Fibroblast of lung (primary cell): Measurements from ENCODE around the gene FAM53B. TPM values are rescaled to one million over a fixed set of nuclear protein-coding genes. Genes with fewer than 3 reads are reported as not detected.

ENCODE experiments used
- DNase-seq, 2 donors: peaks; one replicate each; pipeline versions ENCODE4 v3.0.0 to v3.0.0-alpha.2; 2010; ENCODE audit warnings: low read depth in 2 of 2
- H2AFZ ChIP-seq: 2 replicates; pipeline ENCODE4 v1.5.1; 2012; ENCODE audit warnings: low read length, control low read depth, inconsistent platforms
- H3K27ac ChIP-seq: 2 replicates; pipeline ENCODE4 v1.5.1; 2011; ENCODE audit warnings: low read length, control low read depth; ENCODE audit not compliant: insufficient read depth
- H3K27me3 ChIP-seq: 2 replicates; pipeline ENCODE4 v1.5.1; 2011; ENCODE audit warnings: mild to moderate bottlenecking, low read length; ENCODE audit not compliant: control insufficient read depth, insufficient read depth
- H3K36me3 ChIP-seq: 2 replicates; pipeline ENCODE4 v1.5.1; 2011; ENCODE audit warnings: low read length; ENCODE audit not compliant: control insufficient read depth, insufficient read depth
- H3K4me1 ChIP-seq: 2 replicates; pipeline ENCODE4 v1.5.1; 2011; ENCODE audit warnings: low read length; ENCODE audit not compliant: control insufficient read depth, insufficient read depth; ENCODE audit errors: extremely low read depth
- H3K4me2 ChIP-seq: 2 replicates; pipeline ENCODE4 v1.5.1; 2011; ENCODE audit warnings: low read length, control low read depth; ENCODE audit not compliant: insufficient read depth; ENCODE audit errors: extremely low read depth
- H3K4me3 ChIP-seq, 4 experiments: fragments of 200-600 bp in 1 of 4; sonication (generic) in 1 of 4; replicated peaks in 1 of 4; 2 replicates each; pipeline ENCODE4 v1.5.1; 2011 to 2016; ENCODE audit warnings: low read length in 4 of 4, low read depth in 3 of 4, mild to moderate bottlenecking in 3 of 4, control low read depth in 2 of 4, inconsistent platforms in 1 of 4, mixed read lengths in 1 of 4; ENCODE audit not compliant: insufficient read depth in 1 of 4; ENCODE audit errors: control extremely low read depth in 1 of 4
- H3K79me2 ChIP-seq: 2 replicates; pipeline ENCODE4 v1.5.1; 2012; ENCODE audit warnings: mild to moderate bottlenecking, low read length, inconsistent platforms; ENCODE audit not compliant: control insufficient read depth, insufficient read depth
- H3K9ac ChIP-seq: 2 replicates; pipeline ENCODE4 v1.5.1; 2011; ENCODE audit warnings: mild to moderate bottlenecking, low read length, control low read depth; ENCODE audit not compliant: insufficient read depth
- H3K9me3 ChIP-seq: 2 replicates; pipeline ENCODE4 v1.5.1; 2012; ENCODE audit warnings: low read depth, low read length; ENCODE audit not compliant: control insufficient read depth, insufficient read depth
- H4K20me1 ChIP-seq: 2 replicates; pipeline ENCODE4 v1.5.1; 2011; ENCODE audit warnings: low read length; ENCODE audit not compliant: control insufficient read depth, insufficient read depth; ENCODE audit errors: extremely low read depth
- CTCF ChIP-seq, 2 donors: IDR thresholded peaks in 1 of 2; conservative IDR thresholded peaks in 1 of 2; 1 replicate in 1 of 2; 2 replicates in 1 of 2; pipeline ENCODE4 v1.5.1; 2011 to 2012; ENCODE audit warnings: low read length in 2 of 2, control low read depth in 1 of 2, inconsistent platforms in 1 of 2, low read depth in 1 of 2, mild to moderate bottlenecking in 1 of 2
- EZH2 ChIP-seq: IDR thresholded peaks from 2 replicates; pipeline ENCODE4 v1.5.1; 2012; ENCODE audit warnings: low read length, control low read depth, mild to moderate bottlenecking; ENCODE audit errors: missing control alignments
- polyA plus RNA-seq, 2 donors: library from polyadenylated mRNA; depleted of rRNA in 1 of 2; stranded (reverse) in 1 of 2; unstranded in 1 of 2; fragments of >200 nt; gene quantifications; 2 replicates each; pipeline ENCODE4 v1.2.1, GENCODE V29; 2011 to 2012; ENCODE audit warnings: missing spikeins in 1 of 2
- total RNA-seq: library from RNA; depleted of rRNA; stranded (reverse); fragments of >200 nt; gene quantifications from 2 replicates; pipeline ENCODE4 v1.2.1, GENCODE V29; 2014

Gene FAM53B
- total and polyA plus RNA-seq, 2 donors (not counting 1 experiment from before 2014, with no cell fraction given) = 2.2 to 11.7 TPM

GRCh38 chr10:124675824-124676223, 68.4 kb downstream of the FAM53B start:
- Histone ChIP-seq H3K4me3 (no peak overlapping the region), H3K4me1 (peaks cover under 1% of the 10 kb centered on the region), H3K79me2 (no peaks in the 10 kb centered on the region), H3K27ac (no peak overlapping the region), H3K27me3 (no peaks in the 10 kb centered on the region), H3K36me3 (no peaks in the 10 kb centered on the region), H3K9ac (no peak overlapping the region), H3K9me3 (no peaks in the 10 kb centered on the region), H3K4me2 (no peak overlapping the region), H2AFZ (no peak overlapping the region), H4K20me1 (no peaks in the 10 kb centered on the region)
- no peak for DNase-seq
- no peak for TF ChIP-seq CTCF (conservative IDR thresholded peaks at IDR 0.05 in 1 of 2, IDR thresholded peaks at IDR 0.05 in 1 of 2; ENCODE audit: low read depth in 1 of 2, low read length in 2 of 2)
- TF ChIP-seq EZH2 = no peak

GRCh38 chr10:124675261-124675660, 68.9 kb downstream of the FAM53B start:
- H2AFZ ChIP-seq = no peak overlapping the region
- no peaks in the 10 kb centered on the region for H3K79me2 ChIP-seq
- H4K20me1 ChIP-seq = no peaks in the 10 kb centered on the region

GRCh38 chr10:124674768-124675222, 69.4 kb downstream of the FAM53B start:
- no peaks in the 10 kb centered on the region for H3K27me3 ChIP-seq

More at GRCh38 chr10:124675261-124675660, 68.9 kb downstream of the FAM53B start:
- H3K9ac ChIP-seq = no peak overlapping the region
- H3K36me3 ChIP-seq = no peaks in the 10 kb centered on the region
- no peaks in the 10 kb centered on the region for H3K9me3 ChIP-seq
- DNase-seq = no peak
- no peak overlapping the region for H3K4me2 ChIP-seq
- no peak for TF ChIP-seq CTCF (conservative IDR thresholded peaks at IDR 0.05 in 1 of 2, IDR thresholded peaks at IDR 0.05 in 1 of 2; ENCODE audit: low read depth in 1 of 2, low read length in 2 of 2)
- no peak for TF ChIP-seq EZH2
- no peak overlapping the region for H3K4me3 ChIP-seq
- H3K27ac ChIP-seq = no peak overlapping the region
- no peaks in the 10 kb centered on the region for H3K27me3 ChIP-seq
- H3K4me1 ChIP-seq = no peaks in the 10 kb centered on the region

More at GRCh38 chr10:124674768-124675222, 69.4 kb downstream of the FAM53B start:
- Histone ChIP-seq H3K9me3 (no peaks in the 10 kb centered on the region), H3K27ac (no peak overlapping the region), H2AFZ (no peak overlapping the region), H4K20me1 (no peaks in the 10 kb centered on the region), H3K4me1 (no peaks in the 10 kb centered on the region), H3K4me2 (no peak overlapping the region), H3K4me3 (no peak overlapping the region), H3K36me3 (no peaks in the 10 kb centered on the region), H3K79me2 (no peaks in the 10 kb centered on the region), H3K9ac (no peak overlapping the region)
- no peak for TF ChIP-seq CTCF (conservative IDR thresholded peaks at IDR 0.05 in 1 of 2, IDR thresholded peaks at IDR 0.05 in 1 of 2; ENCODE audit: low read depth in 1 of 2, low read length in 2 of 2)
- TF ChIP-seq EZH2 = no peak
- DNase-seq = no peak
